Glutamatergic neuron (in vitro differentiated cells): ENCODE data around the gene TEX52. TPM values are rescaled to one million over a fixed set of nuclear protein-coding genes. Genes with fewer than 3 reads are reported as not detected.
"Not testable (repeated sequence)": the region's sequence is repeated elsewhere in the genome, so short reads cannot be mapped to it uniquely, and the experiment has no call there.

Source experiments
- DNase-seq: peaks from one replicate; pipeline ENCODE4 v3.0.0; 2022
- H3K27ac Mint-ChIP-seq: one replicate; pipeline ENCODE4 v1.8.0; 2020; ENCODE audit warnings: mild to moderate bottlenecking, mixed read lengths, inconsistent platforms; ENCODE audit not compliant: unreplicated experiment
- H3K27me3 Mint-ChIP-seq: one replicate; pipeline ENCODE4 v1.8.0; 2020; ENCODE audit warnings: mild to moderate bottlenecking, moderate library complexity, mixed read lengths, inconsistent platforms; ENCODE audit not compliant: unreplicated experiment
- H3K36me3 Mint-ChIP-seq: one replicate; pipeline ENCODE4 v1.8.0; 2020; ENCODE audit warnings: mild to moderate bottlenecking, mixed read lengths, inconsistent platforms; ENCODE audit not compliant: unreplicated experiment
- H3K4me1 Mint-ChIP-seq: one replicate; pipeline ENCODE4 v1.8.0; 2020; ENCODE audit warnings: mild to moderate bottlenecking, low read depth, mixed read lengths, inconsistent platforms; ENCODE audit not compliant: unreplicated experiment
- H3K4me3 Mint-ChIP-seq: one replicate; pipeline ENCODE4 v1.8.0; 2020; ENCODE audit warnings: mild to moderate bottlenecking, mixed read lengths, inconsistent platforms; ENCODE audit not compliant: unreplicated experiment
- H3K9me3 Mint-ChIP-seq: one replicate; pipeline ENCODE4 v1.8.0; 2020; ENCODE audit warnings: mild to moderate bottlenecking, moderate library complexity, mixed read lengths, inconsistent platforms; ENCODE audit not compliant: unreplicated experiment
- CTCF ChIP-seq: fragments of 200-600 bp; sonication (generic); IDR thresholded peaks from one replicate; pipeline ENCODE4 v1.5.0; 2021; ENCODE audit not compliant: partially characterized antibody, unreplicated experiment
- total RNA-seq: library from RNA; stranded (reverse); fragmentation: NEBNext Ultra II Directional; extraction: Animal tissue kit (Norgen Biotek cat#: 25700); gene quantifications from one replicate; pipeline ENCODE4 v1.2.1, GENCODE V29; 2021; ENCODE audit not compliant: unreplicated experiment

TEX52 gene
- total RNA-seq, 1 donor from 2014 or later: not detected

DNA sequence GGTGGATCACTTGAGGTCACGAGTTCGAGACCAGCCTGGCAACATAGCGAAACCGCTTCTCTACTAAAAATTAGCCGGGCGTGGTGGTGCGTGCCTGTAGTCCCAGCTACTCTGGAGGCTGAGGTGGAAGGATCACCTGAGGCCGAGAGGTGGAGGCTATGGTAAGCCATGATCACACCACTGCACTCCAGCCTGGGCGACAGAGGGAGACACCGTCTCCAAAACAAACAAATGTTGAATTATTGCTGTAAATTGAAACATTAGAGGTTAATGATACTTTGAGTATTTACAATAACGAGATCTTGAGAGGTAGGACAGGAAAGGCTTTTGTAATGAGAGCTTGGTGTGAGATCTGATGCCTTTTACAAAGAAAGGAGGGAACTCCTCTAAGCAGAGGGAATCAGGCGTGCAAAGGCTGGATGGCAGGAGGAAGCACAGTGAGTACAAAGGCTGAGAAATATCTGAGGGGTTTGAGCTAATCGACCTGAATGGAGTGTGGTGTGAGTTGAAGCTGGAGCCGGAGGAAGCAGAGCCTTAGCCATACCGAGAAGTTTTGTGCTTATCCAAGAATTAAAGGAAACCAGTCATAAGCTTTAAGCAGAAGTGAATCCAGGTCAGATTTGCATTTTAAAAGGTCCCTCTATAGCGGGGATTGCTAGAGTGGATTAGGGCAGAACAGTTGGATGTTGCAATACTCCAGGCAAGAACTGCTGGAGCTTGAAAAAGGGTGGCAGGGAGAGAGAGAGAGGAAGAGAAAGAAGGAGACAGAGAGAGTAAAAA lies 21.3 kb upstream of the TEX52 start:
- no peaks in the 10 kb centered on the region for H3K36me3 Mint-ChIP-seq
- peak overlapping the region; percentile 98 for H3K4me3 Mint-ChIP-seq
- DNase-seq: no peak
- peaks cover 6% of the 10 kb centered on the region for H3K9me3 Mint-ChIP-seq
- H3K4me1 Mint-ChIP-seq: peaks cover 9% of the 10 kb centered on the region
- peak overlapping the region; percentile 41 for H3K27ac Mint-ChIP-seq
- TF ChIP-seq CTCF: no peak
- H3K27me3 Mint-ChIP-seq: no peaks in the 10 kb centered on the region

GRCh38 chr12:2877047-2877952 lies 20.5 kb upstream of the TEX52 start, which contains the start of the genes FOXM1 and RHNO1:
FOXM1 (minus strand) TSS chr12:2877174; CDS start chr12:2874478, 2,696 bp downstream.
RHNO1 (plus strand) TSS chr12:2877223; CDS start chr12:2885367, 8,144 bp downstream.
- Mint-ChIP-seq H3K4me3 (peak within 1 kb of the TSS; percentile 98), H3K9me3 (peaks cover 6% of the 10 kb centered on the region), H3K27me3 (no peaks in the 10 kb centered on the region), H3K36me3 (no peaks in the 10 kb centered on the region), H3K27ac (peak within 1 kb of the TSS; percentile 89), H3K4me1 (peaks cover 9% of the 10 kb centered on the region)
- peak; percentile 92 for DNase-seq
- no peak for TF ChIP-seq CTCF

DNA sequence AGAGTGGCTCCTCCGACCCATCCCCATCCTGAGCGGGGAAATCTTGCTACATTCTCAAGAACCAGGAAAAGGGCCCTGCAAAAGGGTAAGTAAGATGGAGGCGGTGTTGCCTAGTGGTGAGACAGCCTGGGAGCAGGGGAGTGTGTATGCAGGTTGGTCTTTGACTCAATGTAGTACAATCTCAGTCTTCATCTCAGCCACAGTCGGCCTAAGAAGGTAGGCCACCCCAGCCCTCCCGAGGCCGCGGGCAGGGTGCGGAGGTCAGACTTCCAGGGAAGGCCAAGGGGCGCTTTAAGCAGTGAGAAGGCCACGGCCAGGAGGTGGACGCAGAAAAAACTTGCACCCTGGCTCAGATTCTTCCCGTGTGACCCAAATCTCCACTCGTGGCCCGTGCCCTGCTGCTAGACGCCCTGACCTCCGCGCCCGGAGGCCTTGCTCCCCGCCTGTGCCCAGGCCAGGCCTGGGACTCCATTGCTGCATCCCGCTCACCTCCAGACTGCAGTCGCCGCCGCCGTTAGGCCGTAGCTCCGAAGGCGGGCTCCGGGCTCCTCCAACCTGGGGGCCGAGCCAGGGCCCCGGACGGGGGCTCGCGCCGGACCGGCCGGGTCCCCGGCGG lies 19.7 kb upstream of the TEX52 start:
- Mint-ChIP-seq H3K27ac (no peak overlapping the region), H3K4me1 (peaks cover 9% of the 10 kb centered on the region), H3K9me3 (peaks cover 6% of the 10 kb centered on the region), H3K27me3 (no peaks in the 10 kb centered on the region), H3K36me3 (no peaks in the 10 kb centered on the region), H3K4me3 (peak overlapping the region; percentile 58)
- TF ChIP-seq CTCF: no peak
- DNase-seq: no peak

DNA sequence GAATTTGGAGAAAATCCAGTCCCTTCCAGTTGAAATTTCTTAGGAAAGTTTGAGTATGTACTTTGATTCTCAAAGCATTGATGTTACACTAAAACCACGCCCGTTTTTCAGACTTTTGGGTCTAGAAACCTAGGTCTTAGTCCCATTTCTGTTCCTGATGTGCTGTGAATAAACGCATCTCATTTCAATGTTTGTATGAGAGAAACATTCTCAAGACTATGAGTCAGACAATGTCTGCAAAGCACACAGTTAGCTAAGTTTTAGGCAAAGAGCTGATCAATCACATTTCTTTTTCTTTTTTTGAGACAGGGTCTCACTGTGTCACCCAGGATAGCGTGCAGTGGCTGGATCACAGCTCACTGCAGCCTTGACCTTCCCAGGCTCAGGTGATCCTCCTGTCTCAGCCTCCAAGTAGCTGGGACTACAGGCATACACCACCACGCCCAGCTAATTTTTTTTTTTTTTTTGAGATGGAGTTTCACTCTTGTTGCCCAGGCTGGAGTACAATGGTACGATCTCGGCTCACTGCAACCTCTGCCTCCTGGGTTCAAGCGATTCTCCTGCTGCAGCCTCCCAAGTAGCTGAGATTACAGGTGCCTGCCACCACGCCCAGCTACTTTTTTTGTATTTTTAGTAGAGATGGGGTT lies 12.3 kb upstream of the TEX52 start:
- not testable (repeated sequence) for H3K27me3 Mint-ChIP-seq, DNase-seq, H3K36me3 Mint-ChIP-seq, H3K4me3 Mint-ChIP-seq, H3K9me3 Mint-ChIP-seq, H3K27ac Mint-ChIP-seq, H3K4me1 Mint-ChIP-seq

- no peak overlapping the region for H3K4me3 Mint-ChIP-seq
- no peak overlapping the region for H3K27ac Mint-ChIP-seq
- H3K36me3 Mint-ChIP-seq: no peaks in the 10 kb centered on the region
- H3K9me3 Mint-ChIP-seq: peaks cover 2% of the 10 kb centered on the region
- DNase-seq: no peak
- no peaks in the 10 kb centered on the region for H3K4me1 Mint-ChIP-seq
- no peak for TF ChIP-seq CTCF
- peaks cover 2% of the 10 kb centered on the region for H3K27me3 Mint-ChIP-seq
These were observed 7.4 kb upstream of the TEX52 start for GRCh38 chr12:2864198-2864597.

DNA sequence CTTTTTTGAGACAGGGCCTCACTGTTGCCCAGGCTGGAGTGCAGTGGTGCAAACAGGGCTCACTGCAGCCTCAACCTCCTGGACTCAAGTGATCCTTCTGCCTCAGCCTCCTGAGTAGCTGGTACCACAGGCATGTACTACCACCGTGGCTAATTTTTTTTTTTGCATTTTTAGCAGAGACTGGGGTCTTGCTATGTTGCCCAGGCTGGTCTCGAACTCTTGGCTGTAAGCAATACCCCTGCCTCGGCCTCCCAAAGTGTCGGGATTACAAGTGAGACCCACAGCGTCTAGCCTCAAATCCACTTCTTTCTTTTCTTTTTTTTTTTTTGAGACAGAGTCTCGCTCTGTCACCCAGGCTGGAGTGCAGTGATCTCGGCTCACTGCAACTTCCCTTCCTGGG lies 6.6 kb upstream of the TEX52 start:
- H3K4me1 Mint-ChIP-seq, DNase-seq, H3K27ac Mint-ChIP-seq, H3K4me3 Mint-ChIP-seq, H3K27me3 Mint-ChIP-seq, H3K9me3 Mint-ChIP-seq, H3K36me3 Mint-ChIP-seq: not testable (repeated sequence)
